ENCODE data around the gene LCN12.

Gene LCN12

GRCh38 chr9:136927343-136928271 is 24.5 kb upstream of the LCN12 start:
- TF ChIP-seq CTCF (IDR thresholded peaks at IDR 0.05; ENCODE audit: control insufficient read depth, extremely low read depth, insufficient read depth) = no peak

GRCh38 chr9:136928591-136928990 is 23.5 kb upstream of the LCN12 start:
- H3K4me3 ChIP-seq (ENCODE audit: low read depth, low read length) = no peak overlapping the region
- DNase-seq (ENCODE audit: low read depth) = no peak
- TF ChIP-seq CTCF (IDR thresholded peaks at IDR 0.05; ENCODE audit: control insufficient read depth, extremely low read depth, insufficient read depth) = no peak

More at GRCh38 chr9:136927343-136928271, 24.5 kb upstream of the LCN12 start:
- no peak for DNase-seq (ENCODE audit: low read depth)
- no peak overlapping the region for H3K4me3 ChIP-seq (ENCODE audit: low read depth, low read length)

GRCh38 chr9:136930014-136930413 is 22.1 kb upstream of the LCN12 start:
- no peak overlapping the region for H3K4me3 ChIP-seq (ENCODE audit: low read depth, low read length)
- DNase-seq (ENCODE audit: low read depth) = no peak
- TF ChIP-seq CTCF (IDR thresholded peaks at IDR 0.05; ENCODE audit: control insufficient read depth, extremely low read depth, insufficient read depth) = no peak

- no peak for DNase-seq (ENCODE audit: low read depth)
- no peak overlapping the region for H3K4me3 ChIP-seq (ENCODE audit: low read depth, low read length)
- TF ChIP-seq CTCF (IDR thresholded peaks at IDR 0.05; ENCODE audit: control insufficient read depth, extremely low read depth, insufficient read depth) = no peak
Measured at GRCh38 chr9:136931611-136932130, 20.4 kb upstream of the LCN12 start.

GRCh38 chr9:136934277-136934676 is 17.8 kb upstream of the LCN12 start:
- DNase-seq (ENCODE audit: low read depth) = no peak
- no peak overlapping the region for H3K4me3 ChIP-seq (ENCODE audit: low read depth, low read length)
- TF ChIP-seq CTCF (IDR thresholded peaks at IDR 0.05; ENCODE audit: control insufficient read depth, extremely low read depth, insufficient read depth) = no peak

- H3K4me3 ChIP-seq (ENCODE audit: low read depth, low read length) = no peak overlapping the region
- no peak for DNase-seq (ENCODE audit: low read depth)
- TF ChIP-seq CTCF (IDR thresholded peaks at IDR 0.05; ENCODE audit: control insufficient read depth, extremely low read depth, insufficient read depth) = no peak
Measured at GRCh38 chr9:136935651-136936050, 16.4 kb upstream of the LCN12 start.
